ENCODE data around the gene RANBP1.

The RANBP1 gene

GRCh38 chr22:20089977-20090729, 25.8 kb upstream of the RANBP1 start:
- DNase-seq (ENCODE audit: low read depth) = peak; percentile 52
- no peak for TF ChIP-seq CTCF (conservative IDR thresholded peaks at IDR 0.05; ENCODE audit: low read length)
- H3K4me3 ChIP-seq (ENCODE audit: low read length) = no peak overlapping the region

GRCh38 chr22:20090730-20091240, 25.1 kb upstream of the RANBP1 start:
- no peak overlapping the region for H3K4me3 ChIP-seq (ENCODE audit: low read length)
- DNase-seq (ENCODE audit: low read depth) = no peak
- TF ChIP-seq CTCF (conservative IDR thresholded peaks at IDR 0.05; ENCODE audit: low read length) = no peak

DNA sequence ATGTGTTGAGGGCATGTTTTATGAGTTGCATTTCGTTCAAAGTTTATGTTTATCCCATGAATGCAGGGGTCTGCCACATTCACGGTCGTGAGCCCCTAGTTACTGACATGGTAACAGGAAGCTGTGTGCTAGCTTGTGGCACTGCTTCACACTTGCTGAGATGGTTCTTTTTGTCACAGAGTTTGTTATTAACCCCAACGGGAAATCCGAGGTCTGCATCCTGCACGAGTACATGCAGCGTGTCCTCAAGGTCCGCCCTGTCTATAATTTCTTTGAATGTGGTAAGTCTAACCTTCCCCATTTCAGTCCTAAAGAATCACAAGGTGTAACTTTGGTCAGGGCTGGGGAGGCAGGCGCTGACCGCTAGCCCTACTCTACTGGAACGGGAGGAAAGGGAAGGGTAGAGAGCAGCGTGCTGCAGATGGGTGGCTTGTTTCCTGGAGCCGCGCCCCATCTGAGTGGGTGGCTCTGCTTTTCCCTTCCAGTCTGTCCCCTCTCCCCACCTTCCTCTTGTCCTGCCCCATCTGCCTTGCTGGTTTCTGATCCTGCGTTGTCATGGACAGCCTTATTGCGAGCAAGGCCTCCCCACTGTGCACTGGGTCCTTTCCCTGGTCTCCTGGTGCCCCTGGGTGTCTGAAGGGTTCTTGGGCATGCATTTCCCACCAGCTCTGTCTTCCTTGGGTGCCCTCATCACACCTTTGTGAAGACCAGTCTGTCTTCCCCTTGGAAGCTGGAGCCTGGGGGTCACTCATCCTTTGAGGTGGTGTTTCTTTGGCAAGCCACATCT, 24.0 kb upstream of the RANBP1 start:
- DNase-seq (ENCODE audit: low read depth) = no peak
- H3K4me3 ChIP-seq (ENCODE audit: low read length) = no peak overlapping the region
- TF ChIP-seq CTCF (conservative IDR thresholded peaks at IDR 0.05; ENCODE audit: low read length) = no peak

GRCh38 chr22:20092477-20092854, 23.4 kb upstream of the RANBP1 start:
- no peak overlapping the region for H3K4me3 ChIP-seq (ENCODE audit: low read length)
- no peak for TF ChIP-seq CTCF (conservative IDR thresholded peaks at IDR 0.05; ENCODE audit: low read length)
- no peak for DNase-seq (ENCODE audit: low read depth)

GRCh38 chr22:20093418-20094196, 22.3 kb upstream of the RANBP1 start:
- no peak for TF ChIP-seq CTCF (conservative IDR thresholded peaks at IDR 0.05; ENCODE audit: low read length)
- no peak overlapping the region for H3K4me3 ChIP-seq (ENCODE audit: low read length)
- no peak for DNase-seq (ENCODE audit: low read depth)

DNA sequence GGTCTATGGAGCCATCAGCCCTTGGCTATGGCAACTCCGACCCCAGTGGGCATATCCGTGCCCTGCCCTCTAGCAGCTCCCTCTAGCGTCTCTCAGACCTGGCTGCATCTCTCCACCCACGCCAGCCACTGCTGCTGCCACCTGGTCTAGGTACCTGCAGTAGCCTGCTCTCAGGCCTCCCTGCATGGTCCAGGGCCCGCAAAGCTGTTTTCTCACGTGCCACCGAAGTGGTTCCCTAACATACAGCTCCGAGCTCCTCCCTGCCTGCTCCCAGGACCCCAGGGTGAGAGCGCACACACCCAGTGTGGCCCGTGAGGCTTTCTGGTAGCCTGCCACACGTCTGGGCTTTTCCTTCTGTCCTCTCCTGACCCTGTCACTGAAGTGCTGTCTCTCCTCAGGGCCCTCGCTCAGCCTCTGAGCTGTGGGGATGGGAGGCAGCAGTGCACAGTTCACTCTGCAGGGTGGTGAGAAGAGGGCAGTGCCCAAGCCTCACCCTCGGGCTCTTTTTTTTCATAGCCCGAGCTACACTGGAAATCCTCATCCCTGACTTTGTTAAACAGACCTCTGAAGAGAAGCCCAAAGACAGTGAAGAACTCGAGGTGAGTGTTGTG, 21.6 kb upstream of the RANBP1 start:
- TF ChIP-seq CTCF (conservative IDR thresholded peaks at IDR 0.05; ENCODE audit: low read length) = no peak
- DNase-seq (ENCODE audit: low read depth) = no peak
- no peak overlapping the region for H3K4me3 ChIP-seq (ENCODE audit: low read length)
